T-helper 2 cell treated with Interferon-gamma antibody and Interleukin-4, amounts not matched to agents 5 μg/mL and 100 μg/mL, for 36 hours (primary cell): ENCODE measurements around the gene ROBO1.
"Not testable (repeated sequence)": the region's sequence is repeated elsewhere in the genome, so short reads cannot be mapped to it uniquely, and the experiment has no call there.

Experiments used
- DNase-seq: peaks from one replicate; pipeline ENCODE4 v3.0.0; 2021; ENCODE audit warnings: low spot score
- H3K27ac Mint-ChIP-seq: one replicate; pipeline ENCODE4 v1.8.0; 2021; ENCODE audit warnings: mild to moderate bottlenecking, mixed read lengths
- H3K27me3 Mint-ChIP-seq: one replicate; pipeline ENCODE4 v1.8.0; 2021; ENCODE audit warnings: low read depth, mixed read lengths
- H3K36me3 Mint-ChIP-seq: one replicate; pipeline ENCODE4 v1.8.0; 2021; ENCODE audit warnings: low read depth, mixed read lengths
- H3K4me1 Mint-ChIP-seq: one replicate; pipeline ENCODE4 v1.8.0; 2021; ENCODE audit warnings: low read depth, mixed read lengths
- H3K4me3 Mint-ChIP-seq: one replicate; pipeline ENCODE4 v1.8.0; 2022; ENCODE audit warnings: mild to moderate bottlenecking, moderate library complexity, mixed read lengths
- H3K9me3 Mint-ChIP-seq: one replicate; pipeline ENCODE4 v1.8.0; 2021; ENCODE audit warnings: mixed read lengths

The ROBO1 gene

GRCh38 chr3:78701537-78701936, 1066.3 kb downstream of the ROBO1 start:
- Mint-ChIP-seq H3K36me3 (no peaks in the 10 kb centered on the region), H3K27ac (no peak overlapping the region)
- DNase-seq: no peak

GRCh38 chr3:78698431-78698830, 1069.4 kb downstream of the ROBO1 start:
- Mint-ChIP-seq H3K4me3 (no peak overlapping the region), H3K4me1 (no peaks in the 10 kb centered on the region), H3K36me3 (no peaks in the 10 kb centered on the region), H3K27me3 (no peaks in the 10 kb centered on the region), H3K9me3 (peaks cover 3% of the 10 kb centered on the region), H3K27ac (no peak overlapping the region)
- DNase-seq: no peak

More at GRCh38 chr3:78701537-78701936, 1066.3 kb downstream of the ROBO1 start:
- peaks cover 3% of the 10 kb centered on the region for H3K9me3 Mint-ChIP-seq
- no peaks in the 10 kb centered on the region for H3K4me1 Mint-ChIP-seq
- no peak overlapping the region for H3K4me3 Mint-ChIP-seq
- no peaks in the 10 kb centered on the region for H3K27me3 Mint-ChIP-seq

- H3K4me1 Mint-ChIP-seq: no peaks in the 10 kb centered on the region
- H3K27ac Mint-ChIP-seq: no peak overlapping the region
- DNase-seq: no peak
- no peaks in the 10 kb centered on the region for H3K27me3 Mint-ChIP-seq
- H3K36me3 Mint-ChIP-seq: no peaks in the 10 kb centered on the region
- H3K9me3 Mint-ChIP-seq: peaks cover 3% of the 10 kb centered on the region
- H3K4me3 Mint-ChIP-seq: no peak overlapping the region
Observed at GRCh38 chr3:78697426-78697825, 1070.4 kb downstream of the ROBO1 start.

- H3K36me3 Mint-ChIP-seq: no peaks in the 10 kb centered on the region
- H3K4me3 Mint-ChIP-seq: no peak overlapping the region
- H3K4me1 Mint-ChIP-seq: no peaks in the 10 kb centered on the region
- H3K27ac Mint-ChIP-seq: no peak overlapping the region
- H3K27me3 Mint-ChIP-seq: no peaks in the 10 kb centered on the region
- no peak for DNase-seq
- no peaks in the 10 kb centered on the region for H3K9me3 Mint-ChIP-seq
Observed at GRCh38 chr3:78690766-78691165, 1077.0 kb downstream of the ROBO1 start.

GRCh38 chr3:78689378-78689777, 1078.4 kb downstream of the ROBO1 start:
- H3K4me3 Mint-ChIP-seq: no peak overlapping the region
- H3K27ac Mint-ChIP-seq: no peak overlapping the region
- no peaks in the 10 kb centered on the region for H3K27me3 Mint-ChIP-seq
- no peaks in the 10 kb centered on the region for H3K4me1 Mint-ChIP-seq
- H3K36me3 Mint-ChIP-seq: no peaks in the 10 kb centered on the region
- H3K9me3 Mint-ChIP-seq: peaks cover 5% of the 10 kb centered on the region
- DNase-seq: no peak

GRCh38 chr3:78687520-78687919, 1080.3 kb downstream of the ROBO1 start:
- H3K9me3 Mint-ChIP-seq: peaks cover 9% of the 10 kb centered on the region

GRCh38 chr3:78683284-78683683, 1084.5 kb downstream of the ROBO1 start:
- Mint-ChIP-seq H3K4me3 (no peak overlapping the region), H3K27me3 (no peaks in the 10 kb centered on the region), H3K9me3 (peaks cover 13% of the 10 kb centered on the region), H3K36me3 (no peaks in the 10 kb centered on the region), H3K27ac (no peak overlapping the region), H3K4me1 (no peaks in the 10 kb centered on the region)
- DNase-seq: no peak

More at GRCh38 chr3:78687520-78687919, 1080.3 kb downstream of the ROBO1 start:
- Mint-ChIP-seq H3K27me3 (no peaks in the 10 kb centered on the region), H3K4me3 (no peak overlapping the region), H3K27ac (no peak overlapping the region), H3K4me1 (no peaks in the 10 kb centered on the region), H3K36me3 (no peaks in the 10 kb centered on the region)
- DNase-seq: no peak

GRCh38 chr3:78675119-78675805, 1092.5 kb downstream of the ROBO1 start:
- H3K36me3 Mint-ChIP-seq, H3K27ac Mint-ChIP-seq, H3K4me1 Mint-ChIP-seq, H3K4me3 Mint-ChIP-seq, DNase-seq, H3K27me3 Mint-ChIP-seq, H3K9me3 Mint-ChIP-seq: not testable (repeated sequence)

GRCh38 chr3:78670746-78671145, 1097.1 kb downstream of the ROBO1 start:
- H3K27ac Mint-ChIP-seq: no peak overlapping the region
- no peaks in the 10 kb centered on the region for H3K36me3 Mint-ChIP-seq
- H3K9me3 Mint-ChIP-seq: no peaks in the 10 kb centered on the region
- no peaks in the 10 kb centered on the region for H3K27me3 Mint-ChIP-seq
- no peak overlapping the region for H3K4me3 Mint-ChIP-seq
- no peaks in the 10 kb centered on the region for H3K4me1 Mint-ChIP-seq
- DNase-seq: no peak

GRCh38 chr3:78670094-78670493, 1097.7 kb downstream of the ROBO1 start:
- no peaks in the 10 kb centered on the region for H3K27me3 Mint-ChIP-seq
- H3K36me3 Mint-ChIP-seq: no peaks in the 10 kb centered on the region
- DNase-seq: no peak
- H3K9me3 Mint-ChIP-seq: no peaks in the 10 kb centered on the region
- no peaks in the 10 kb centered on the region for H3K4me1 Mint-ChIP-seq
- no peak overlapping the region for H3K27ac Mint-ChIP-seq
- no peak overlapping the region for H3K4me3 Mint-ChIP-seq

- Mint-ChIP-seq H3K27ac (no peak overlapping the region), H3K27me3 (no peaks in the 10 kb centered on the region), H3K4me1 (no peaks in the 10 kb centered on the region), H3K4me3 (no peak overlapping the region), H3K36me3 (no peaks in the 10 kb centered on the region), H3K9me3 (no peaks in the 10 kb centered on the region)
- DNase-seq: no peak
Observed at GRCh38 chr3:78668302-78668701, 1099.5 kb downstream of the ROBO1 start.

- no peaks in the 10 kb centered on the region for H3K36me3 Mint-ChIP-seq
- DNase-seq: no peak
- no peak overlapping the region for H3K27ac Mint-ChIP-seq
- no peaks in the 10 kb centered on the region for H3K9me3 Mint-ChIP-seq
- no peak overlapping the region for H3K4me3 Mint-ChIP-seq
- no peaks in the 10 kb centered on the region for H3K27me3 Mint-ChIP-seq
- no peaks in the 10 kb centered on the region for H3K4me1 Mint-ChIP-seq
Observed at GRCh38 chr3:78666470-78666800, 1101.4 kb downstream of the ROBO1 start.

- no peak overlapping the region for H3K27ac Mint-ChIP-seq
- no peak overlapping the region for H3K4me3 Mint-ChIP-seq
- no peak for DNase-seq
- no peaks in the 10 kb centered on the region for H3K27me3 Mint-ChIP-seq
- no peaks in the 10 kb centered on the region for H3K4me1 Mint-ChIP-seq
- no peaks in the 10 kb centered on the region for H3K36me3 Mint-ChIP-seq
- H3K9me3 Mint-ChIP-seq: no peaks in the 10 kb centered on the region
Observed at GRCh38 chr3:78665776-78666469, 1101.9 kb downstream of the ROBO1 start.

- H3K36me3 Mint-ChIP-seq: no peaks in the 10 kb centered on the region
- no peaks in the 10 kb centered on the region for H3K9me3 Mint-ChIP-seq
Observed at GRCh38 chr3:78665101-78665500, 1102.7 kb downstream of the ROBO1 start.

GRCh38 chr3:78660957-78661356, 1106.8 kb downstream of the ROBO1 start:
- Mint-ChIP-seq H3K4me1 (no peaks in the 10 kb centered on the region), H3K9me3 (no peaks in the 10 kb centered on the region), H3K27ac (no peak overlapping the region), H3K36me3 (no peaks in the 10 kb centered on the region), H3K4me3 (no peak overlapping the region), H3K27me3 (no peaks in the 10 kb centered on the region)
- no peak for DNase-seq

More at GRCh38 chr3:78665101-78665500, 1102.7 kb downstream of the ROBO1 start:
- Mint-ChIP-seq H3K4me3 (no peak overlapping the region), H3K27me3 (no peaks in the 10 kb centered on the region), H3K27ac (no peak overlapping the region), H3K4me1 (no peaks in the 10 kb centered on the region)
- no peak for DNase-seq
